ENCODE results near the gene TREML2. TPM values are rescaled to one million over a fixed set of nuclear protein-coding genes. Genes with fewer than 3 reads are reported as not detected.

TREML2 gene
- total RNA-seq, 3 donors from 2014 or later (not counting 1 experiment from before 2014, with no cell fraction given): 0.75 to 3.0 (median 1.0) TPM

GRCh38 chr6:41174610-41175009, 26.3 kb downstream of the TREML2 start:
- ATAC-seq: no peak
- no peak overlapping the region for H3K27ac Mint-ChIP-seq
- no peaks in the 10 kb centered on the region for H3K36me3 Mint-ChIP-seq
- H3K9me3 Mint-ChIP-seq: no peaks in the 10 kb centered on the region
- WGBS (ENCODE audit: insufficient coverage): 33% methylated on average over 1 of the region's 2 CpGs
- H3K4me1 Mint-ChIP-seq: peaks cover 5 to 14% of the 10 kb centered on the region in 2 donors
- Histone ChIP-seq H3K4me3 (ENCODE audit: low read length) (no peak overlapping the region), H3K9me3 (ENCODE audit: control insufficient read depth, insufficient read depth, low read length) (no peaks in the 10 kb centered on the region), H3K4me1 (ENCODE audit: control insufficient read depth, insufficient read depth, low read length) (no peaks in the 10 kb centered on the region), H3K27ac (ENCODE audit: low read length) (no peak overlapping the region), H3K36me3 (ENCODE audit: control insufficient read depth, insufficient read depth, low read length) (no peaks in the 10 kb centered on the region), H3K27me3 (ENCODE audit: control insufficient read depth, insufficient read depth, low read length) (peaks cover 3% of the 10 kb centered on the region)
- peaks cover 31% of the 10 kb centered on the region in 2 donors for H3K27me3 Mint-ChIP-seq (ENCODE audit: low read depth in 2 of 2)
- TF ChIP-seq CTCF (IDR thresholded peaks at IDR 0.05): no peak
- intact Hi-C loops (cut with micrococcal nuclease): no loop called here
- no peak overlapping the region for H3K4me3 Mint-ChIP-seq
- DNase-seq: no peak

GRCh38 chr6:41171908-41172307, 29.0 kb downstream of the TREML2 start:
- H3K27me3 Mint-ChIP-seq (ENCODE audit: low read depth in 2 of 2): peaks cover 28 to 34% of the 10 kb centered on the region in 2 donors
- Histone ChIP-seq H3K27me3 (ENCODE audit: control insufficient read depth, insufficient read depth, low read length) (no peaks in the 10 kb centered on the region), H3K36me3 (ENCODE audit: control insufficient read depth, insufficient read depth, low read length) (no peaks in the 10 kb centered on the region), H3K9me3 (ENCODE audit: control insufficient read depth, insufficient read depth, low read length) (no peaks in the 10 kb centered on the region), H3K27ac (ENCODE audit: low read length) (no peak overlapping the region), H3K4me3 (ENCODE audit: low read length) (no peak overlapping the region), H3K4me1 (ENCODE audit: control insufficient read depth, insufficient read depth, low read length) (no peaks in the 10 kb centered on the region)
- DNase-seq: no peak
- H3K4me1 Mint-ChIP-seq: peaks cover 5 to 10% of the 10 kb centered on the region in 2 donors
- WGBS (ENCODE audit: insufficient coverage): 95% methylated on average over 2 of the region's 3 CpGs
- ATAC-seq: no peak
- no peaks in the 10 kb centered on the region for H3K36me3 Mint-ChIP-seq
- H3K27ac Mint-ChIP-seq: no peak overlapping the region
- intact Hi-C loops (cut with micrococcal nuclease): no loop called here
- no peak overlapping the region for H3K4me3 Mint-ChIP-seq
- TF ChIP-seq CTCF (IDR thresholded peaks at IDR 0.05): no peak
- no peaks in the 10 kb centered on the region for H3K9me3 Mint-ChIP-seq

GRCh38 chr6:41170547-41171160, 30.3 kb downstream of the TREML2 start:
- DNase-seq (no peak), ATAC-seq (no peak)
- H3K4me1 Mint-ChIP-seq: peaks cover 5 to 10% of the 10 kb centered on the region in 2 donors
- H3K4me3 Mint-ChIP-seq: no peak overlapping the region
- H3K27ac ChIP-seq (ENCODE audit: low read length): no peak overlapping the region
- no peaks in the 10 kb centered on the region for H3K36me3 Mint-ChIP-seq
- H3K27ac Mint-ChIP-seq: no peak overlapping the region
- no peaks in the 10 kb centered on the region for H3K27me3 ChIP-seq (ENCODE audit: control insufficient read depth, insufficient read depth, low read length)
- peaks cover 25 to 36% of the 10 kb centered on the region in 2 donors for H3K27me3 Mint-ChIP-seq (ENCODE audit: low read depth in 2 of 2)
- H3K4me1 ChIP-seq (ENCODE audit: control insufficient read depth, insufficient read depth, low read length): no peaks in the 10 kb centered on the region
- H3K9me3 Mint-ChIP-seq: no peaks in the 10 kb centered on the region
- H3K9me3 ChIP-seq (ENCODE audit: control insufficient read depth, insufficient read depth, low read length): no peaks in the 10 kb centered on the region
- TF ChIP-seq CTCF (IDR thresholded peaks at IDR 0.05): no peak
- no peaks in the 10 kb centered on the region for H3K36me3 ChIP-seq (ENCODE audit: control insufficient read depth, insufficient read depth, low read length)
- 82% methylated on average over 3 of the region's 4 CpGs for WGBS (ENCODE audit: insufficient coverage)
- intact Hi-C loops (cut with micrococcal nuclease): no loop called here
- H3K4me3 ChIP-seq (ENCODE audit: low read length): no peak overlapping the region

All from natural killer cell (primary cell).